Measurements from ENCODE around the gene MYO7B. TPM values are rescaled to one million over a fixed set of nuclear protein-coding genes. Genes with fewer than 3 reads are reported as not detected.

MYO7B gene
- total RNA-seq, 2 donors from 2014 or later, result 0.52 to 0.67 TPM

DNA sequence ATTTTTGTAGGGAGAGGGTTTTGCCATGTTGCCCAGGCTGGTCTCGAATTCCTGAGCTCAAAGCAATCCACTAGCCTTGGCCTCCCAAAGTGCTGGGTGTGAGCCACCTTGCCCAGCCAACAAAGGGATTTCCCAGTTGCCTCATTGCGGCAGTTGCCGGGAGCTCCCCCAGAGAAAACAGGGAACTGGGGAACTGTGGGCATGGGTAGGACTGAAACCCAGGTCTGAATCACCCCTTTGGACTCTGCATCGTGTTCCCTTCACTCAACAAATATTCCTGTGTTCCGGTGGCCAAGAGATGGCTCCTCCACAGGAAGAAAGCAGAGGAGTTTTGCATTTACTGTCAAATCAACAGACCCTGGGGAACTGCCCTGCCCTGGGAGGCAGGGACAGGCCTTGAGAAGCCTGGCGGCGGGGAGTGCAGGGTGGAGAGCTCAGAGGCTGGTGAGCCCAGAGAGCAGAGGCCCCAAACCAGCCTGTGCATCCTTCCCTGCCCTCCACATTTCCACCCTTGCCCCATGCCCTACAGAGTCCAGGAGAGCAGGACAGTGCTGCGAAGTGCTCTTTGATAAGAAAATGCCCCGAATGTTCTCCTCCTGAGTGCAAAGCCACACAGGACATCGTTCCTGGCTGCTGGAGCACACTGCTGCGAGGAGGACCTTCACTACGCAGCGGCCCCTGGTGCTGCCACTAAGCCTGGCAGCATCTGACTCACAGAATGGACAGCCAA lies 24.9 kb downstream of the MYO7B start:
- TF ChIP-seq, protein P1, sequence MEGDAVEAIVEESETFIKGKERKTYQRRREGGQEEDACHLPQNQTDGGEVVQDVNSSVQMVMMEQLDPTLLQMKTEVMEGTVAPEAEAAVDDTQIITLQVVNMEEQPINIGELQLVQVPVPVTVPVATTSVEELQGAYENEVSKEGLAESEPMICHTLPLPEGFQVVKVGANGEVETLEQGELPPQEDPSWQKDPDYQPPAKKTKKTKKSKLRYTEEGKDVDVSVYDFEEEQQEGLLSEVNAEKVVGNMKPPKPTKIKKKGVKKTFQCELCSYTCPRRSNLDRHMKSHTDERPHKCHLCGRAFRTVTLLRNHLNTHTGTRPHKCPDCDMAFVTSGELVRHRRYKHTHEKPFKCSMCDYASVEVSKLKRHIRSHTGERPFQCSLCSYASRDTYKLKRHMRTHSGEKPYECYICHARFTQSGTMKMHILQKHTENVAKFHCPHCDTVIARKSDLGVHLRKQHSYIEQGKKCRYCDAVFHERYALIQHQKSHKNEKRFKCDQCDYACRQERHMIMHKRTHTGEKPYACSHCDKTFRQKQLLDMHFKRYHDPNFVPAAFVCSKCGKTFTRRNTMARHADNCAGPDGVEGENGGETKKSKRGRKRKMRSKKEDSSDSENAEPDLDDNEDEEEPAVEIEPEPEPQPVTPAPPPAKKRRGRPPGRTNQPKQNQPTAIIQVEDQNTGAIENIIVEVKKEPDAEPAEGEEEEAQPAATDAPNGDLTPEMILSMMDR (IDR thresholded peaks at IDR 0.05), result no peak

DNA sequence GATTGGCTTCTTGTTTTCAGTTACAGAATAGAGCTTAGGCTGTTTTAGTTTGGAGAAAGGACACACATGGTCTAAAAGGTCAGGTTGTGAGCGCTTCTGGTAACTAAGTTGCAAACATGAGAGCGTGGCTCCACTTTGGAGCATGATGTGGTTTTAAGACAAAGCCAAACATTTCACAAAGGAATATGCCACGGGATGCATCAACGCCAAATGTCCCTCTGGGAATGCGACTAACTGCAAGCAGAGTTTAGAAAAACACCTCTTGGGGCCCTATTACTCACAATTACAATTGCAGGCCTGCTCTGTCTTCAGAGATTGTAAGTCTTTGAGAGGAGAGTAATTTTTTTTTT lies 25.4 kb downstream of the MYO7B start:
- no peak overlapping the region for H3K4me3 ChIP-seq
- no peaks in the 10 kb centered on the region for H3K36me3 ChIP-seq
- H3K9me3 ChIP-seq, result peaks cover 0 to 10% of the 10 kb centered on the region in 2 donors
- no peaks in the 10 kb centered on the region for H3K4me1 ChIP-seq
- no peaks in the 10 kb centered on the region for H3K27me3 ChIP-seq
- no peak for DNase-seq (ENCODE audit: low spot score)
- H3K27ac ChIP-seq, result no peak overlapping the region
- TF ChIP-seq, protein P1 (IDR thresholded peaks at IDR 0.05), result no peak

More for the DNA sequence above, 24.9 kb downstream of the MYO7B start:
- H3K4me3 ChIP-seq, result no peak overlapping the region
- no peak overlapping the region for H3K27ac ChIP-seq
- H3K36me3 ChIP-seq, result no peaks in the 10 kb centered on the region
- H3K4me1 ChIP-seq, result no peaks in the 10 kb centered on the region
- H3K27me3 ChIP-seq, result no peaks in the 10 kb centered on the region
- peaks cover 0 to 11% of the 10 kb centered on the region in 2 donors for H3K9me3 ChIP-seq
- DNase-seq (ENCODE audit: low spot score), result peak; percentile 42

DNA sequence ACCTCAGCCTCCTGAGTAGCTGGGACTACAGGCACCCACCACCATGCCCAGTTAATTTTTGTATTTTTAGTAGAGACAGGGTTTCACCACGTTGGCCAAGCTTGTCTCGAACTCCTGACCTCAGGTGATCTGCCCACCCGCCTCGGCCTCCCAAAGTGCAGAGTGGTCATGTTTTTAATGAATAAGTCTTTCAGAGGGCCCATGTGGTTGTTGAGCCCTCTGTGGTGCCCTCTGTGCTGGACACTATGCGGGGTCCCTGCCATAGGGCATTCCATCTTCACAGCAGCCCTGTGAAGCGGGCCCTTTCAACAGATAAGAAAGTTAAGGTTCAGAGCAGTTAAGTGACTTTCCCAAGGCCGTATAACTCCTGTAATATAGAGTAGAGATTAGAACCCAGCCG lies 25.9 kb downstream of the MYO7B start:
- DNase-seq (ENCODE audit: low spot score), result peak; percentile 34
- Histone ChIP-seq H3K27ac (no peak overlapping the region), H3K4me1 (no peaks in the 10 kb centered on the region)

DNA sequence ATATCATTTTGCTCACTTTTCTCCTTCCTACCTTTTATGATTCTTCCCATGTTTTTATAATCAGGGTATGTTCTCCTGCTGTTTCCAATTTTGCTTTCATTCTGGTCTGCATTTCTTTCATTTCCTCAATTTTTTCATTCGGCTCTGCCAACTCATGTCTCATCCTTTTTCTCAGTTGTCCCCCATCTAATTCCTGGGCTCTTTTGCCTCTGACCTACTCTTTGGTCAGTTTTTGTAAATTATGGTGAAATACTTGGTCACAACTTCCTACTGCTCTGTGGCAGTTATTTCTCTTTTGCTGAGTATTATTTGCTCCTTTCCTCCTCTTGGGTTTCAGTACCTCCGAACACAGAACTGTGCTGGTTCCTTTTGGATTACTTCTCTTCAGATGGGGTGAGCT lies 27.5 kb downstream of the MYO7B start:
- no peak overlapping the region for H3K27ac ChIP-seq
- TF ChIP-seq, protein P1 (IDR thresholded peaks at IDR 0.05), result no peak
- H3K4me1 ChIP-seq, result no peaks in the 10 kb centered on the region

More for the DNA sequence above, 25.9 kb downstream of the MYO7B start:
- Histone ChIP-seq H3K9me3 (peaks cover 0 to 6% of the 10 kb centered on the region in 2 donors), H3K4me3 (no peak overlapping the region), H3K27me3 (no peaks in the 10 kb centered on the region), H3K36me3 (no peaks in the 10 kb centered on the region)
- TF ChIP-seq, protein P1 (IDR thresholded peaks at IDR 0.05), result no peak

DNA sequence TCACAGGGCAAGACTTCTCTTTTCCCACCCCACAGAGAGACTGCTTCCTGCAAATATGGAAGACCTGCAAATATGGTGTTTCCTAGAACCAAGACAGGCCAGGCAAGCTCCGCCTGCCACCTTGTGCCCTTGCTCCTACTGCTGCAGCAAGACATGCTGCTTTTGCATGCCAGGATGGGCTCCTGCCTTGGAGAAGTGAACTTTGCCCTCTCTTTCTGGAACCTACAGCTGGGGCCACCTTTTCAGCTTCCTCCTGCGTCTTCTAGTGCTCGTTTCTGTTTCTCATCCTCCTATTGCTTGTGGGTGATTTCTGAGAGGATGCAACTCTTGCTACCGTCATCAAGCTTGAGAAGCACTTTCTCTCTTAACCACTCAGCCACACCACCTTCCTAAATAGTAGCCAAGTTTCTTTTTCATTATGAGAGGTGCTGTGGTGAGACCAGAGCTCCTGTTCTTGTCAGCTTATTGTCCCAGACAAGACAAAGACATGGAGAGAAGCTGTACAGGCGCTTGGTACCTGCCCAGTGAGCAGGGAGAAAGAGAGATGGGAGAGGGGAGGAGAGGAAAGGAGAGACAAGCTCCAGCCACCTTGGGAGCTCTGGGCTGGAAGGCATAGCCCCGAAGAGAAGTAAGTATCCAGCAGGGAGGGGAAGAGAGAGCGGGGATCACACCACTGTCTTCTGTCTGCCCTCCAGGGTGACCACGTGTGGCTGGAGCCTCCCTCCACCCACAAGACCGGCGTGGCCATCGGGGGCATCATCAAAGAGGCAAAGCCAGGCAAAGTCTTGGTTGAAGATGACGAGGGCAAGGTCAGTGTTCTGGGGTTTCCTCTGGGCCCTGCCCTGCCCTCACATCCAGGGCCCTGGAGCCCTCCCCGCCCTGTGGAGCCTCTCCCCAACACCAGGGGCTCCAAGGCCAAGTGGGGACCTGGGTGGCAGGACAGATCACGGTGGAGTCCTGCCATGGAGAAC lies 28.3 kb downstream of the MYO7B start:
- Histone ChIP-seq H3K4me3 (no peak overlapping the region), H3K4me1 (peaks cover 0 to 2% of the 10 kb centered on the region in 2 donors), H3K36me3 (no peaks in the 10 kb centered on the region), H3K27me3 (no peaks in the 10 kb centered on the region), H3K9me3 (no peaks in the 10 kb centered on the region), H3K27ac (no peak overlapping the region)
- TF ChIP-seq, protein P1 (IDR thresholded peaks at IDR 0.05), result no peak
- peak; percentile 48 for DNase-seq (ENCODE audit: low spot score)

More for the DNA sequence above, 27.5 kb downstream of the MYO7B start:
- H3K36me3 ChIP-seq, result no peaks in the 10 kb centered on the region
- H3K9me3 ChIP-seq, result no peaks in the 10 kb centered on the region
- no peak overlapping the region for H3K4me3 ChIP-seq
- no peaks in the 10 kb centered on the region for H3K27me3 ChIP-seq
- no peak for DNase-seq (ENCODE audit: low spot score)

Measured in right atrium auricular region (tissue), 2 donors.